Coronary artery (tissue), 2 donors: ENCODE results near the gene MED8.

ENCODE experiments used
- DNase-seq: peaks from one replicate; pipeline ENCODE4 v3.0.0-alpha.2; 2017; ENCODE audit warnings: low spot score
- H3K27ac ChIP-seq, 2 donors: fragments of 200-600 bp; sonication (generic); one replicate each; pipeline ENCODE4 v1.5.1; 2016 to 2019
- H3K4me3 ChIP-seq: fragments of 200-600 bp; sonication (generic); 2 replicates; pipeline ENCODE4 v1.5.1; 2016; ENCODE audit warnings: mild to moderate bottlenecking, moderate library complexity
- TF ChIP-seq, protein P1 (sequence below): fragments of 200-600 bp; sonication (generic); IDR thresholded peaks from one replicate; pipeline ENCODE4 v1.5.1; 2019; ENCODE audit warnings: antibody characterized with exemption

Gene MED8

DNA sequence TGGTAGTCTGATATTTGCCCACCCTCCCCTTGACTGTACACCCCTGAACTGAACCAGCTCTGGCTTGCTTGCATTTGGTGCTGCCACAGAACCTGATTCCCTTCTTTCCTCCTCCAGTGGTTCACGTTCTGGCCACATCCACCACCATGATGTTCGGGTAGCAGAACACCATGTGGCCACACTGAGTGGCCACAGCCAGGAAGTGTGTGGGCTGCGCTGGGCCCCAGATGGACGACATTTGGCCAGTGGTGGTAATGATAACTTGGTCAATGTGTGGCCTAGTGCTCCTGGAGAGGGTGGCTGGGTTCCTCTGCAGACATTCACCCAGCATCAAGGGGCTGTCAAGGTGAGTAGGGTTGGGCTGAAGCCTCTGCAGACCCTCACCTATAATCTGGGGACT lies 29.0 kb downstream of the MED8 start:
- TF ChIP-seq, protein P1, sequence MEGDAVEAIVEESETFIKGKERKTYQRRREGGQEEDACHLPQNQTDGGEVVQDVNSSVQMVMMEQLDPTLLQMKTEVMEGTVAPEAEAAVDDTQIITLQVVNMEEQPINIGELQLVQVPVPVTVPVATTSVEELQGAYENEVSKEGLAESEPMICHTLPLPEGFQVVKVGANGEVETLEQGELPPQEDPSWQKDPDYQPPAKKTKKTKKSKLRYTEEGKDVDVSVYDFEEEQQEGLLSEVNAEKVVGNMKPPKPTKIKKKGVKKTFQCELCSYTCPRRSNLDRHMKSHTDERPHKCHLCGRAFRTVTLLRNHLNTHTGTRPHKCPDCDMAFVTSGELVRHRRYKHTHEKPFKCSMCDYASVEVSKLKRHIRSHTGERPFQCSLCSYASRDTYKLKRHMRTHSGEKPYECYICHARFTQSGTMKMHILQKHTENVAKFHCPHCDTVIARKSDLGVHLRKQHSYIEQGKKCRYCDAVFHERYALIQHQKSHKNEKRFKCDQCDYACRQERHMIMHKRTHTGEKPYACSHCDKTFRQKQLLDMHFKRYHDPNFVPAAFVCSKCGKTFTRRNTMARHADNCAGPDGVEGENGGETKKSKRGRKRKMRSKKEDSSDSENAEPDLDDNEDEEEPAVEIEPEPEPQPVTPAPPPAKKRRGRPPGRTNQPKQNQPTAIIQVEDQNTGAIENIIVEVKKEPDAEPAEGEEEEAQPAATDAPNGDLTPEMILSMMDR, result no peak
- H3K27ac ChIP-seq, result no peak overlapping the region

DNA sequence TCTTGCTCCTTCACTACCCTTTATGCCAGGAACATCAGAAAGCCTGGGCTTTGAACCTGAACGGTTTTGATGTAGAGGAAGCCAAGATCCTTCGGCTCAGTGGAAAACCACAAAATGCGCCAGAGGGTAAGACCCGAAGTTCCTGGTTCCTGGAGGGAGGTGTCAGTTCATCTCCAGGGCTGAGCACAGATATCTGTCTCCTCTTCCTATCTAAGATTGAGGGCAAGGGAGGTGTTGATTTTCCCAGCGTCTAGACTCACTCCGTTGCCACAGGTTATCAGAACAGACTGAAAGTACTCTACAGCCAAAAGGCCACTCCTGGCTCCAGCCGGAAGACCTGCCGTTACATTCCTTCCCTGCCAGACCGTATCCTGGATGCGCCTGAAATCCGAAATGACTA lies 29.9 kb downstream of the MED8 start:
- Histone ChIP-seq H3K27ac (no peak overlapping the region), H3K4me3 (no peak overlapping the region)
- TF ChIP-seq, protein P1, result no peak
- DNase-seq, result no peak

More for the DNA sequence above, 29.0 kb downstream of the MED8 start:
- DNase-seq, result no peak
- no peak overlapping the region for H3K4me3 ChIP-seq

DNA sequence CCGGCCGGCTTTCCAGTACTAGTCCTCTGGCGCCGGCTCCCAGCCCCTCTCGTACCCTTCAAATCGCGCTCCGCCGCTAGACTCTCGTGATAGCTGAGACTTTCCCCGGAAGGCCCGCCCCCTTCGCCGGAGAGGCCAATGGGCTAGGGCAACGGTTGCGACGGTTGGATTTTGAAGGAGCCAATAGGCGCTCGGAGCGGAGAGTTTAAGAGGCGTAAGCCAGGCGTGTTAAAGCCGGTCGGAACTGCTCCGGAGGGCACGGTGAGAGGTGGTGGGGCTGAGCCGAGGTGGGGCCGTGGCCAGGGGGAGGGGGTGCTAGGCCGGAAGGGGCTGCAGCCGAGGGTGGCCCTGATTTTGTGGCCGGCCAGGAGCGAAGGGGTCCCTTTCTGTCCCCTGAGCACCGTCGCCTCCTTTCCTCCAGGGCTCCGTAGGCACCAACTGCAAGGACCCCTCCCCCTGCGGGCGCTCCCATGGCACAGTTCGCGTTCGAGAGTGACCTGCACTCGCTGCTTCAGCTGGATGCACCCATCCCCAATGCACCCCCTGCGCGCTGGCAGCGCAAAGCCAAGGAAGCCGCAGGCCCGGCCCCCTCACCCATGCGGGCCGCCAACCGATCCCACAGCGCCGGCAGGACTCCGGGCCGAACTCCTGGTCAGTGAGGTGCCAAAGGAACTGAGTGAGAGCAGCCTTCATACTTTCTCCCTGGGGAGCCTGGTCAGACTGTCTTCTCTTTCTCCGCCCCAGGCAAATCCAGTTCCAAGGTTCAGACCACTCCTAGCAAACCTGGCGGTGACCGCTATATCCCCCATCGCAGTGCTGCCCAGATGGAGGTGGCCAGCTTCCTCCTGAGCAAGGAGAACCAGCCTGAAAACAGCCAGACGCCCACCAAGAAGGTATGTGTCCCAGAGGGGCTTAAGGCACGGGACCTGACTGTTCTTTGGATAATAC lies 30.6 kb downstream of the MED8 start, which contains the start of gene CDC20:
Gene CDC20 (plus strand): TSS at position 236 of the 948 bp plus-strand sequence. CDS start 235 bp downstream, at position 471.
- Histone ChIP-seq H3K4me3 (peak within 1 kb of the TSS; percentile 75), H3K27ac (peak within 1 kb of the TSS; percentile 81 to 88)
- DNase-seq, result peak; percentile 99
- TF ChIP-seq, protein P1, result no peak

DNA sequence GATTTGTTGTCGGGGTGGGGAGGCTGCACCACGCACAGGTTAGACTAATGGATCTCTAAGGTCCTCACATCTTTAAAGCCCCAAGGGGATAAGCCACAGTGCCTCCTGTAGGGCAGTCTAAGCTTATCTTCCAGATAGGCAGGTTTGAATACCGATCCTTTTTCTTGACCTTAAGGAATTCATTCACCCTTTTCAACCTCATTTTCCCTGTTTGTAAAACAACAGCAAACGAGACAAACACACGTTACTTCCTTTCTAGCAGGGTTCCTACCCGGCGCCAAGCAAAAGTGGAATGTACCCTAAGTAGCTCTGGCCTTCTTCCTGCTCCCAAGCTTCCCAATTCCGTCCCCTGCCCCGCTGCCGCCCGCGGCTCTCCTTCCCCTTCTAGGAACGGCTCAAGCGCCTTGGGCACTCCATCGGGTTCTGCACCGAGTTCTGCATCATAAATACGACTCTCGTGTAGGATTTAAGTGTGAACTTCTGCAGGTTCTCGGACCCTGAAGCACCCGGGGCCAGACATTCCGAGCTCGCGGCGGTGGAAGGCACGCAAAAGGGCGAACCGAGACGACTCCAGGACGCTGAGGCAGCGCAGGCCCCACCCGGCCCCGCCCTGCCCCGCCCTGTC lies 31.4 kb downstream of the MED8 start:
- TF ChIP-seq, protein P1, result no peak
- no peak for DNase-seq
- peak overlapping the region; percentile 81 to 88 for H3K27ac ChIP-seq

DNA sequence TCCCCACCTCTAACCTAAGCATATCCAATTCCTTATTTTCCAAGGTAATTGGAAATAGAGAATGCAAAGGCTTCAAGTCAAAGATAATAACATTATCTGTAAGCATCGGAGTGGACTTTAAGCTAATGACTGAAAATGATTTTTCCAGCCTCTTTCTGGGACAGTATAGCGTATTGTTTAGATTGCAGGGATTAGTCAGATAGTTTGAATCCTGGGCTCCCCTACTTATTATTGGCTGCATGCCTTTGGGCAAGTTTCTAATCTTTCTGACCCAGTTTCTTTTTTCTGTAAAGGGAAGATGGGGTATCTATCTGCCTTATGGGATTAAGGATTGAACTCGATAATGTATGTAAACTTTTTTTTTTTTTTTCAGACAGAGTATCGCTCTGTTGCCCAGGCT lies 32.3 kb downstream of the MED8 start:
- no peak for DNase-seq
- Histone ChIP-seq H3K27ac (no peak overlapping the region), H3K4me3 (no peak overlapping the region)
- TF ChIP-seq, protein P1, result no peak

More for the DNA sequence above, 31.4 kb downstream of the MED8 start:
- peak overlapping the region; percentile 75 for H3K4me3 ChIP-seq

DNA sequence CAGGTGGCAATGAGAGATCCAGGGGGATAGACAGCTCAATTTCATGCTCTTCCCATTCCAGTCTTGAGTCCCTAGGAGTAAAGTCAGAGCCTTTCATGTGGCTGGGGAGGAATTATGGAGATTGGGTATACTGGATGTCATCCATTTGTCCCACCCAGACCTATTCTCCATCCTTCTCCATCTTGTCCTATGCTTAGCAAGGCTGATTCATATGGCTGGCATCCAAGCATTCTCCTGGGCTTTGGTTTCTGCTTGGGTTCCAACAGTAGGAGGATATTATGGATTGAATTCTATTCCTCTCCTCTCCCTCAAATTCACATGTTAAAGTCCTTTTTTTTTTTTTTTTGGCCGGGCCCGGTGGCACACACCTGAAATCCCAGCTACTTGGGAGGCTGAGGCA lies 34.7 kb downstream of the MED8 start:
- Histone ChIP-seq H3K4me3 (no peak overlapping the region), H3K27ac (no peak overlapping the region)
- TF ChIP-seq, protein P1, result no peak
- no peak for DNase-seq
